Smooth muscle cell (in vitro differentiated cells): Measurements from ENCODE around the gene NAV2. TPM values are rescaled to one million over a fixed set of nuclear protein-coding genes. Genes with fewer than 3 reads are reported as not detected.

Experiments
- DNase-seq: peaks from one replicate; lab custom pipeline; 2025; ENCODE audit not compliant: unreplicated experiment; lab: John Stamatoyannopoulos, UW
- H2AFZ ChIP-seq: fragments of 200-600 bp; sonication (generic); 2 replicates; pipeline ENCODE4 v1.6.0; 2016; ENCODE audit warnings: antibody characterized with exemption, low read depth, mild to moderate bottlenecking
- H3F3A ChIP-seq: fragments of 200-600 bp; sonication (generic); 2 replicates; pipeline ENCODE4 v1.6.0; 2017; ENCODE audit warnings: antibody characterized with exemption, low read depth
- H3K27ac ChIP-seq: fragments of 200-600 bp; sonication (generic); 2 replicates; pipeline ENCODE4 v1.5.1; 2016; ENCODE audit warnings: low read depth, mild to moderate bottlenecking
- H3K27me3 ChIP-seq: fragments of 200-600 bp; sonication (generic); 2 replicates; pipeline ENCODE4 v1.6.1; 2016; ENCODE audit warnings: low read depth, mild to moderate bottlenecking
- H3K36me3 ChIP-seq: fragments of 200-600 bp; sonication (generic); 2 replicates; pipeline ENCODE4 v1.5.1; 2016; ENCODE audit warnings: low read depth
- H3K4me1 ChIP-seq: fragments of 200-600 bp; sonication (generic); 2 replicates; pipeline ENCODE4 v1.5.1; 2016; ENCODE audit warnings: low read depth
- H3K4me2 ChIP-seq: fragments of 200-600 bp; sonication (generic); 2 replicates; pipeline ENCODE4 v1.6.0; 2016; ENCODE audit warnings: mild to moderate bottlenecking
- H3K4me3 ChIP-seq: fragments of 200-600 bp; sonication (generic); 2 replicates; pipeline ENCODE4 v1.5.1; 2016; ENCODE audit warnings: mild to moderate bottlenecking
- H3K79me2 ChIP-seq: fragments of 200-600 bp; sonication (generic); 2 replicates; pipeline ENCODE4 v1.6.0; 2016; ENCODE audit warnings: low read depth, mild to moderate bottlenecking
- H3K9ac ChIP-seq: fragments of 200-600 bp; sonication (generic); 2 replicates; pipeline ENCODE4 v1.6.0; 2016; ENCODE audit warnings: low read depth
- H3K9me3 ChIP-seq: fragments of 200-600 bp; sonication (generic); replicated peaks from 2 replicates; pipeline ENCODE4 v1.5.1; 2016; ENCODE audit warnings: low read depth
- H4K20me1 ChIP-seq: fragments of 200-600 bp; sonication (generic); 2 replicates; pipeline ENCODE4 v1.6.0; 2016; ENCODE audit warnings: low read depth
- WGBS: methylation state at CpG from one replicate; pipeline ENCODE4 v1.1.7; 2016; ENCODE audit warnings: low lambda C conversion rate; 5-methylcytosine and 5-hydroxymethylcytosine counted together
- polyA plus RNA-seq: library from polyadenylated mRNA; unstranded; fragments of >200 nt; fragmentation: Nextera tagmentation; extraction: Ambion mirVana; gene quantifications from 2 replicates; pipeline ENCODE4 v1.2.1, GENCODE V29; 2016
- total RNA-seq: library from RNA; depleted of rRNA; stranded (reverse); fragments of >200 nt; gene quantifications from 2 replicates; pipeline ENCODE4 v1.2.3, GENCODE V29; 2014
- TF ChIP-seq, protein P1 (sequence below): fragments of 200-600 bp; sonication (generic); IDR thresholded peaks from 2 replicates; pipeline ENCODE4 v1.5.1; 2017; ENCODE audit warnings: borderline replicate concordance, mild to moderate bottlenecking, antibody characterized with exemption; ENCODE audit not compliant: insufficient read depth, poor library complexity, severe bottlenecking

The NAV2 gene
- total and polyA plus RNA-seq, 2 experiments from 2014 or later = 14.1 to 67.5 TPM

DNA sequence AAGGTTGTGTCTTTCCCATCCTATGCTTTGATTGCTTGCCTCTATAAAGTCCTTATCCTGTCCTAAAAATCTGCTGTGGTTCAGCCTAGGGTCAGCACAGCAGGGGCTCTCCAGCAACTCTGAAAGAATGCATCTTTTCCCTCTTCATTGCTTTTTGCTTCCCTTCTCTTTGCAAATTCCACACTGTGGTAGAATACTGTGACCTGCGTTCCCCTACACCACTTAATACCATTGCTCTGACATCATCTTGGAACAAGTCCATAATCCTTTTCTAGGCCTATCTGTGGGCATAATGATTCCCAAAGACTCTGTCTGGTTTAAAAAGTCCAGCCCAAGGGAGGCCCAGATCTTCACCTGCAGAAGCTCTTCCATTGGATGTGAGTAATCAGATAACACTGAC, 177.7 kb downstream of the NAV2 start:
- Histone ChIP-seq H2AFZ (no peak overlapping the region), H3K4me1 (peaks cover 11% of the 10 kb centered on the region), H3K79me2 (no peaks in the 10 kb centered on the region), H3K9ac (no peak overlapping the region), H3K9me3 (no peaks in the 10 kb centered on the region), H3K36me3 (no peaks in the 10 kb centered on the region), H3F3A (no peaks in the 10 kb centered on the region), H4K20me1 (no peaks in the 10 kb centered on the region), H3K27ac (peak overlapping the region; percentile 49), H3K4me2 (peak overlapping the region; percentile 17), H3K4me3 (no peak overlapping the region), H3K27me3 (no peaks in the 10 kb centered on the region)
- WGBS = 21% methylated on average over 1 of the region's 1 CpG
- TF ChIP-seq, protein P1, sequence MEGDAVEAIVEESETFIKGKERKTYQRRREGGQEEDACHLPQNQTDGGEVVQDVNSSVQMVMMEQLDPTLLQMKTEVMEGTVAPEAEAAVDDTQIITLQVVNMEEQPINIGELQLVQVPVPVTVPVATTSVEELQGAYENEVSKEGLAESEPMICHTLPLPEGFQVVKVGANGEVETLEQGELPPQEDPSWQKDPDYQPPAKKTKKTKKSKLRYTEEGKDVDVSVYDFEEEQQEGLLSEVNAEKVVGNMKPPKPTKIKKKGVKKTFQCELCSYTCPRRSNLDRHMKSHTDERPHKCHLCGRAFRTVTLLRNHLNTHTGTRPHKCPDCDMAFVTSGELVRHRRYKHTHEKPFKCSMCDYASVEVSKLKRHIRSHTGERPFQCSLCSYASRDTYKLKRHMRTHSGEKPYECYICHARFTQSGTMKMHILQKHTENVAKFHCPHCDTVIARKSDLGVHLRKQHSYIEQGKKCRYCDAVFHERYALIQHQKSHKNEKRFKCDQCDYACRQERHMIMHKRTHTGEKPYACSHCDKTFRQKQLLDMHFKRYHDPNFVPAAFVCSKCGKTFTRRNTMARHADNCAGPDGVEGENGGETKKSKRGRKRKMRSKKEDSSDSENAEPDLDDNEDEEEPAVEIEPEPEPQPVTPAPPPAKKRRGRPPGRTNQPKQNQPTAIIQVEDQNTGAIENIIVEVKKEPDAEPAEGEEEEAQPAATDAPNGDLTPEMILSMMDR = no peak
- DNase-seq = no peak

DNA sequence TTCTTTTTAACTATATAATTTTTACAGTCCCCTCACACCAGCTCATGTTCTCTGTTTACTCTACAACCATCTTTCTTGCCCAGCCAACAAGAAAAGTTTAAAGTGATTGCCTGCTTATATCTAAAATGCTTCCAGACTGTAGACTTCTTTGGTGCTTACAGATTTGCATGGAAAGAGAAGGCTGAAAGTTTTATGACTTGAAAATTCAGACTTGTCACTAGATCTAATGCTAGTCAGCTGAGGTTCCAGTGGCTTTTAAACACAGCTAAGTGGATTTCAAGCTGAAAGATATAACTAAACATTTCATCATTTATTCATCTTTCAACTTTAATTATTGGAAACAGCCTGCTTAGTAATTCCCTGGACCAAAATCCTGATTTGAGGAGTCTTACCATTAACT, 178.4 kb downstream of the NAV2 start:
- H3K27ac ChIP-seq = no peak overlapping the region
- no peak overlapping the region for H3K9ac ChIP-seq
- no peak for DNase-seq
- no peaks in the 10 kb centered on the region for H4K20me1 ChIP-seq
- no peak overlapping the region for H3K4me2 ChIP-seq
- no peaks in the 10 kb centered on the region for H3K27me3 ChIP-seq
- H3K4me3 ChIP-seq = no peak overlapping the region
- no peaks in the 10 kb centered on the region for H3K79me2 ChIP-seq
- peaks cover 11% of the 10 kb centered on the region for H3K4me1 ChIP-seq
- H2AFZ ChIP-seq = no peak overlapping the region
- TF ChIP-seq, protein P1 = no peak
- no peaks in the 10 kb centered on the region for H3F3A ChIP-seq
- no peaks in the 10 kb centered on the region for H3K36me3 ChIP-seq
- no peaks in the 10 kb centered on the region for H3K9me3 ChIP-seq

DNA sequence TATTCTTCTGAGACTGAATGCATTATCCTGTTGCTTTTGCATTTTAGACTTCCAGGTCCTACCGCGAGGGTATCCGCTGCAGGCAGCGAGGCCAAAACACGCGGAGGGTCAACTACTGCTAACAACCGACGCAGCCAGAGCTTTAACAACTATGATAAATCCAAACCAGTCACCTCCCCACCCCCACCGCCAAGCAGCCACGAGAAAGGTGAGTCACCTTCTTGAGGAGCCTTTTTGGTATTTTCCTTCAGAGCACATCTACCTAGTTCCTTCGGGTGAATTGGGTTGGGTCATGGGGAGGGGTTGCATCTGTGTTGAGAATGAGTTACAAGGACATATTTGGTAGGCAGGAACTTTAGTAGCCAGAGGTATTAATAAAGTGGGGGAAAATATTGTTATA, 179.8 kb downstream of the NAV2 start:
- no peaks in the 10 kb centered on the region for H3K79me2 ChIP-seq

DNA sequence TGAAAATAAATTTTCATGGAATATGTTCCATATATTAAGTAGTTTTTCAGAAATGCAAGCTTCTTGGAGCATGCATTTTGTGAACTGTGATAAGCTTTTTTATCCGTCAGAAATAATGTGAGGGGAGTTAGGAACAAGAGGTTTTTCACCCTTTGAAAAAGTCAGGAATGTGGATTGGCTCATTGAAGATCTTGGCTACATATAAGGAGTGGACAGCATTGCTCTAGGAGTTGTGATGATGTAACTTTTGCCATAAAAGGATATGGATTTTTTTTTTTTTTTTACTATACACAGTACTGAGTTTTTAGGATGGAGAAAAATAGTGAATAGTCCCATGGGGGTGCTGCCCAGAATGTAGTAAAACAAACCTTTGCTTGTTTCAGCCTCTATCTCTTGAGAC, 180.2 kb downstream of the NAV2 start:
- H3K9ac ChIP-seq = no peak overlapping the region
- H3K4me3 ChIP-seq = no peak overlapping the region
- no peaks in the 10 kb centered on the region for H3K9me3 ChIP-seq
- H3K79me2 ChIP-seq = no peaks in the 10 kb centered on the region
- H3K4me1 ChIP-seq = peaks cover 11% of the 10 kb centered on the region
- no peaks in the 10 kb centered on the region for H3K36me3 ChIP-seq
- H3K4me2 ChIP-seq = no peak overlapping the region
- no peaks in the 10 kb centered on the region for H4K20me1 ChIP-seq
- DNase-seq = no peak
- 69% methylated on average over 1 of the region's 1 CpG for WGBS
- no peak overlapping the region for H3K27ac ChIP-seq
- H3F3A ChIP-seq = no peaks in the 10 kb centered on the region
- TF ChIP-seq, protein P1 = no peak
- no peaks in the 10 kb centered on the region for H3K27me3 ChIP-seq
- H2AFZ ChIP-seq = no peak overlapping the region

More for the DNA sequence above, 179.8 kb downstream of the NAV2 start:
- 72% methylated on average over 11 of the region's 11 CpGs for WGBS
- Histone ChIP-seq H3K27ac (no peak overlapping the region), H3K9me3 (no peaks in the 10 kb centered on the region), H2AFZ (no peak overlapping the region), H3K4me2 (no peak overlapping the region), H3K9ac (no peak overlapping the region), H3K36me3 (no peaks in the 10 kb centered on the region), H4K20me1 (no peaks in the 10 kb centered on the region), H3K4me1 (peaks cover 11% of the 10 kb centered on the region), H3F3A (no peaks in the 10 kb centered on the region), H3K4me3 (no peak overlapping the region), H3K27me3 (no peaks in the 10 kb centered on the region)
- no peak for DNase-seq
- TF ChIP-seq, protein P1 = no peak
